Panc1 (cell line): ENCODE results near the gene GPC6. TPM values are rescaled to one million over a fixed set of nuclear protein-coding genes. Genes with fewer than 3 reads are reported as not detected.

ENCODE experiments used
- ATAC-seq: fragments of 200-7000 bp; cut with Tn5 transposase; 2 replicates; pipeline ENCODE4 v1.9.1; 2020; ENCODE audit warnings: mild to moderate bottlenecking, moderate library complexity
- BruUV-seq: library from RNA; stranded (reverse); fragments of 400-500 nt; replicated peaks from 2 replicates; lab custom pipeline; 2021; lab: Mats Ljungman, UMichigan
- CTCF ChIA-PET: fragments of 300-600 bp; sonication (Branson Sonifier 250); formaldehyde crosslinking; loops from one replicate; lab custom pipeline; 2022; ENCODE audit warnings: antibody characterized with exemption; lab: Charles Lee
- POLR2A ChIA-PET: fragments of 300-600 bp; sonication (Branson Sonifier 250); formaldehyde crosslinking; loops from one replicate; lab custom pipeline; 2022; ENCODE audit warnings: antibody characterized with exemption; lab: Charles Lee
- DNase-seq: peaks from one replicate; pipeline ENCODE4 v3.0.0-alpha.2; 2010; ENCODE audit warnings: low read depth, low spot score
- H3K27ac ChIP-seq: 2 replicates; pipeline ENCODE4 v1.5.1; 2011; ENCODE audit warnings: mild to moderate bottlenecking, low read length, inconsistent platforms
- H3K27me3 ChIP-seq: fragments of 200-500 bp; sonication (Bioruptor generic); 2 replicates; pipeline ENCODE4 v1.6.0; 2014; ENCODE audit warnings: low read length, inconsistent platforms; ENCODE audit not compliant: control insufficient read depth, insufficient read depth
- H3K36me3 ChIP-seq: fragments of 200-500 bp; sonication (Bioruptor generic); 2 replicates; pipeline ENCODE4 v1.5.1; 2014; ENCODE audit warnings: inconsistent platforms, mild to moderate bottlenecking, low read length, moderate library complexity; ENCODE audit not compliant: control insufficient read depth, insufficient read depth
- H3K4me1 ChIP-seq: 2 replicates; pipeline ENCODE4 v1.5.1; 2011; ENCODE audit warnings: inconsistent platforms, mild to moderate bottlenecking, low read length, moderate library complexity; ENCODE audit not compliant: control insufficient read depth, insufficient read depth
- H3K4me3 ChIP-seq, 2 experiments: 2 replicates each; pipeline ENCODE4 v1.5.1; 2011 to 2012; ENCODE audit warnings: low read depth in 2 of 2, low read length in 2 of 2, mild to moderate bottlenecking in 2 of 2, inconsistent platforms in 1 of 2, moderate library complexity in 1 of 2
- H3K9me3 ChIP-seq: fragments of 200-500 bp; sonication (Bioruptor generic); 2 replicates; pipeline ENCODE4 v1.5.1; 2014; ENCODE audit warnings: low read depth, mild to moderate bottlenecking, inconsistent platforms, low read length, moderate library complexity; ENCODE audit not compliant: control insufficient read depth, insufficient read depth
- POLR2AphosphoS5 ChIP-seq: IDR thresholded peaks from 2 replicates; pipeline ENCODE4 v1.6.1; 2012; ENCODE audit warnings: mild to moderate bottlenecking, low read depth, low read length, moderate library complexity
- SIN3A ChIP-seq: IDR thresholded peaks from 2 replicates; pipeline ENCODE4 v1.6.1; 2012; ENCODE audit warnings: low read depth, mild to moderate bottlenecking, low read length, moderate library complexity, borderline replicate concordance; ENCODE audit not compliant: insufficient read depth
- TCF7L2 ChIP-seq: IDR thresholded peaks from 2 replicates; pipeline ENCODE4 v1.6.1; 2011; ENCODE audit warnings: mild to moderate bottlenecking, low read depth, low read length, inconsistent platforms
- in situ Hi-C: cut with HindIII; loops from 2 replicates; pipeline ENCODE4 v1.10.0; 2016; ENCODE audit warnings: low sequenced_read_pairs, low pct_unique_long_range_greater_than_20kb
- intact Hi-C: fragments of 100-400 bp; cut with micrococcal nuclease; formaldehyde crosslinking; loops from one replicate; pipeline ENCODE4 v1.10.0; 2022; ENCODE audit not compliant: unreplicated experiment
- total RNA-seq: library from RNA; stranded (reverse); gene quantifications from one replicate; pipeline ENCODE4 v1.2.1, GENCODE V29; 2021; ENCODE audit not compliant: unreplicated experiment
- TF ChIP-seq, protein P1 (sequence below): fragments of 450-650 bp; IDR thresholded peaks from 2 replicates; pipeline ENCODE4 v1.5.1; 2017; ENCODE audit warnings: mild to moderate bottlenecking
- TF ChIP-seq, protein P2 (sequence below), 2 experiments: IDR thresholded peaks; 2 replicates each; pipeline ENCODE4 v1.6.1; 2011 to 2012; ENCODE audit warnings: low read depth in 2 of 2, control low read depth in 1 of 2, low read length in 1 of 2, mild to moderate bottlenecking in 1 of 2, moderate library complexity in 1 of 2; ENCODE audit not compliant: insufficient read depth in 1 of 2

GPC6 gene
- total RNA-seq, 1 experiment from 2014 or later = 4.8 TPM

DNA sequence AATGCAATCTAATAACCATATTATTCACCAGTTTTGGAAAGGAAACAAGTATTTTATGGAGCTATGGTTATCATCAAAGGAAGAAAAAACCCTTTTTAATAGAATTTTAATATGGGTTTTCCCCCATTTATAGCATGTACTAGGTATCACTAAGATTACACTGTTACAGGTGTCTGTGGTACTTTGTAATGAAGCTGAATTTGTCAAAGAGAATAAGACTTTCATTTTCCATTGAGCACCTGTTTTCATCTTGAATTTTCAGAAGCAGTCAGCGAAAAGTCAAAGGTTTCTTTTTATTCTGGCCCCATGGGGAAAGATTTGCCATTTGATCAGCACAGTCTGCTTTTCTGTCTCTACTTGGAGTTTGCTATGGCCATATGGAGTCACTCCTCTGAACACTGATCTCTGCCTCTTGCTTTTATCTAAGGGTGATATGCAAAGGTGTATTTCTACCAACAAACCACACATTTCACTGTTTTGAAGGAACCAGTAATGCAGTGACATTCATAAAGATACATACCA lies 662.9 kb downstream of the GPC6 start:
- no TSS peak for BruUV-seq

DNA sequence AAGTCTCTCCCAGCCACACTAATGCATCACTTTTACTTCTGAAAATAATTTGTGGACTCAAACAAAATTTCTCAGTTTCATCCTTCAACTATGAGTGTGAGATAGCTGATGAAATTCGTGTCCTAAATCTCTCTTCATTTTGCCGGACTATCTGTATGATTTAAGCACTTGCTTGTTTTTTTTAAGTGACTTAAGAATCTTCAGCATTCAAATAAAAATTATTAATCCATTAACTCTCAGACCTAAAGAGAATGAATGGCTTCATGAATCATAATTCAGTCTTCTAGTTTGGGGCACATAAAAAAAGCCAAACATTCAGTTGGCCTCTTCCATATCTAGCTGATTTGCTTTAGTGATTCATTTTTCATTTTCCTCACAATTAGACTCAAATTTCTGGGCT lies 673.4 kb downstream of the GPC6 start:
- ChIA-PET POLR2A (no interaction called here), CTCF (no interaction called here)
- Histone ChIP-seq H3K9me3 (no peaks in the 10 kb centered on the region), H3K4me1 (no peaks in the 10 kb centered on the region; the same call in 1 of the 2 replicates), H3K27ac (no peak overlapping the region), H3K4me3 (no peak overlapping the region), H3K36me3 (no peaks in the 10 kb centered on the region), H3K27me3 (no peaks in the 10 kb centered on the region)
- in situ Hi-C loops = no loop called here
- ATAC-seq (no peak), DNase-seq (no peak)
- intact Hi-C loops = no loop called here
- BruUV-seq = no TSS peak
- TF ChIP-seq TCF7L2 (no peak), POLR2AphosphoS5 (no peak)
- TF ChIP-seq, protein P1, sequence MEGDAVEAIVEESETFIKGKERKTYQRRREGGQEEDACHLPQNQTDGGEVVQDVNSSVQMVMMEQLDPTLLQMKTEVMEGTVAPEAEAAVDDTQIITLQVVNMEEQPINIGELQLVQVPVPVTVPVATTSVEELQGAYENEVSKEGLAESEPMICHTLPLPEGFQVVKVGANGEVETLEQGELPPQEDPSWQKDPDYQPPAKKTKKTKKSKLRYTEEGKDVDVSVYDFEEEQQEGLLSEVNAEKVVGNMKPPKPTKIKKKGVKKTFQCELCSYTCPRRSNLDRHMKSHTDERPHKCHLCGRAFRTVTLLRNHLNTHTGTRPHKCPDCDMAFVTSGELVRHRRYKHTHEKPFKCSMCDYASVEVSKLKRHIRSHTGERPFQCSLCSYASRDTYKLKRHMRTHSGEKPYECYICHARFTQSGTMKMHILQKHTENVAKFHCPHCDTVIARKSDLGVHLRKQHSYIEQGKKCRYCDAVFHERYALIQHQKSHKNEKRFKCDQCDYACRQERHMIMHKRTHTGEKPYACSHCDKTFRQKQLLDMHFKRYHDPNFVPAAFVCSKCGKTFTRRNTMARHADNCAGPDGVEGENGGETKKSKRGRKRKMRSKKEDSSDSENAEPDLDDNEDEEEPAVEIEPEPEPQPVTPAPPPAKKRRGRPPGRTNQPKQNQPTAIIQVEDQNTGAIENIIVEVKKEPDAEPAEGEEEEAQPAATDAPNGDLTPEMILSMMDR = no peak
- TF ChIP-seq, protein P2, sequence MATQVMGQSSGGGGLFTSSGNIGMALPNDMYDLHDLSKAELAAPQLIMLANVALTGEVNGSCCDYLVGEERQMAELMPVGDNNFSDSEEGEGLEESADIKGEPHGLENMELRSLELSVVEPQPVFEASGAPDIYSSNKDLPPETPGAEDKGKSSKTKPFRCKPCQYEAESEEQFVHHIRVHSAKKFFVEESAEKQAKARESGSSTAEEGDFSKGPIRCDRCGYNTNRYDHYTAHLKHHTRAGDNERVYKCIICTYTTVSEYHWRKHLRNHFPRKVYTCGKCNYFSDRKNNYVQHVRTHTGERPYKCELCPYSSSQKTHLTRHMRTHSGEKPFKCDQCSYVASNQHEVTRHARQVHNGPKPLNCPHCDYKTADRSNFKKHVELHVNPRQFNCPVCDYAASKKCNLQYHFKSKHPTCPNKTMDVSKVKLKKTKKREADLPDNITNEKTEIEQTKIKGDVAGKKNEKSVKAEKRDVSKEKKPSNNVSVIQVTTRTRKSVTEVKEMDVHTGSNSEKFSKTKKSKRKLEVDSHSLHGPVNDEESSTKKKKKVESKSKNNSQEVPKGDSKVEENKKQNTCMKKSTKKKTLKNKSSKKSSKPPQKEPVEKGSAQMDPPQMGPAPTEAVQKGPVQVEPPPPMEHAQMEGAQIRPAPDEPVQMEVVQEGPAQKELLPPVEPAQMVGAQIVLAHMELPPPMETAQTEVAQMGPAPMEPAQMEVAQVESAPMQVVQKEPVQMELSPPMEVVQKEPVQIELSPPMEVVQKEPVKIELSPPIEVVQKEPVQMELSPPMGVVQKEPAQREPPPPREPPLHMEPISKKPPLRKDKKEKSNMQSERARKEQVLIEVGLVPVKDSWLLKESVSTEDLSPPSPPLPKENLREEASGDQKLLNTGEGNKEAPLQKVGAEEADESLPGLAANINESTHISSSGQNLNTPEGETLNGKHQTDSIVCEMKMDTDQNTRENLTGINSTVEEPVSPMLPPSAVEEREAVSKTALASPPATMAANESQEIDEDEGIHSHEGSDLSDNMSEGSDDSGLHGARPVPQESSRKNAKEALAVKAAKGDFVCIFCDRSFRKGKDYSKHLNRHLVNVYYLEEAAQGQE (IDR thresholded peaks at IDR 0.05; ENCODE audit: insufficient read depth in 1 of 2, low read depth in 2 of 2, low read length in 1 of 2) = no peak

More for the DNA sequence above, 662.9 kb downstream of the GPC6 start:
- no peaks in the 10 kb centered on the region for H3K9me3 ChIP-seq
- ChIA-PET CTCF (no interaction called here), POLR2A (no interaction called here)
- in situ Hi-C loops (no loop called here), intact Hi-C loops (no loop called here)
- no peaks in the 10 kb centered on the region for H3K4me1 ChIP-seq
- DNase-seq (no peak), ATAC-seq (no peak)
- no peaks in the 10 kb centered on the region for H3K36me3 ChIP-seq
- H3K27ac ChIP-seq = no peak overlapping the region
- TF ChIP-seq SIN3A (no peak), POLR2AphosphoS5 (no peak)
- H3K27me3 ChIP-seq = no peaks in the 10 kb centered on the region
- H3K4me3 ChIP-seq = no peak overlapping the region

- BruUV-seq = no TSS peak
- H3K36me3 ChIP-seq = no peaks in the 10 kb centered on the region
- TF ChIP-seq TCF7L2 = no peak
- TF ChIP-seq, protein P1 = no peak
- TF ChIP-seq SIN3A = no peak
- ATAC-seq (no peak), DNase-seq (no peak)
- intact Hi-C loops (no loop called here), in situ Hi-C loops (no loop called here)
- no peaks in the 10 kb centered on the region for H3K27me3 ChIP-seq
- no peaks in the 10 kb centered on the region; the same call in 1 of the 2 replicates for H3K4me1 ChIP-seq
- no peak overlapping the region for H3K27ac ChIP-seq
- POLR2A ChIA-PET = no interaction called here
- no peak overlapping the region for H3K4me3 ChIP-seq
- no peaks in the 10 kb centered on the region for H3K9me3 ChIP-seq
- CTCF ChIA-PET = no interaction called here
These were observed 674.1 kb downstream of the GPC6 start for GRCh38 chr13:93900731-93901130.
